Activated CD8-positive, alpha-beta memory T cell treated with anti-CD3 and anti-CD28 coated beads, Interleukin-2, amount 50 U/mL, for 1 hour (primary cell): ENCODE data around the gene BRIP1.
"Not testable (repeated sequence)": the region's sequence is repeated elsewhere in the genome, so short reads cannot be mapped to it uniquely, and the experiment has no call there.

Experiments used
- DNase-seq: peaks from one replicate; pipeline ENCODE4 v3.0.0-alpha.2; 2020; ENCODE audit errors: extremely low read depth

Gene BRIP1

DNA sequence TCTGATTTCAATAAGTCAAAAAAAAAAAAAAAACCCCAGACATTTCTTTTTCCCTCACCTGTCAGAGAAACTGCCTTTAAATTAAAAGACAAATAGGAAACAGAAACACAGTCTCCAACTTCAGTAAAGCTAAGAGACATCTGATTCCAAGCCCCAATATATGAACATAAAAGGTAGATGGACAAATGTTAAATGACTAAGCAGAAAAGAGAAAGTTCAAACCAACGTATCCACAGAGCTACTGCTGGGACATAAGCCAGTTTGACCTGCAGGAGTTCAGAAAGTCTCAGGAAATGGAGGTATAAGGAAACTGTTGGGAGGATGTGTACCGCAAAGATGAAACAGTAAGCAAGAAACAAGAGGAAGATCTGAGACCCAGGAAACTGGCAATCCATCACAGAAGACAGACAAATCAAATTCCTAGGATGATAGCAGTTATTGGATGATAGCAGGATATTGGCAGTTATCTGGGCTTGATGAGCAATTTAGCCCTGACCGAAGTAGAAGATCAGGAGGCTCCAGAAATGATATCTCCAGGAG lies 135.0 kb downstream of the BRIP1 start:
- no peak for DNase-seq

DNA sequence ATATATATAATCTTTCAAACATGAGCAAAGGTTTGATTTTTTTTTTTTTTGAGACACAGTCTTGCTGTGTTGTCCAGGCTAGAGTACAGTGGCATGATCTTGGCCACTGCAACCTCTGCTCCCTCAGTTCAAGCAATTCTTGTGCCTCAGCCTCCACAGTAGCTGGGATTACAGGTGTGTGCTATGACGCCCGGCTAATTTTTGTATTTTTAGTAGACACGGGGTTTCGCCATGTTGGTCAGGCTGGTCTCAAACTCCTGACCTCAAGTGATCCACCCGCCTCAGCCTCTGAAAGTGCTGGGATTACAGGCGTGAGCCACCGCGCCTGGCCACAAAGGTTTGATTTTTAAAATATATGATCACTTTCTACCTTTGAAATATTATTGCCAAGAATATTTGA lies 135.5 kb downstream of the BRIP1 start:
- DNase-seq = not testable (repeated sequence)

DNA sequence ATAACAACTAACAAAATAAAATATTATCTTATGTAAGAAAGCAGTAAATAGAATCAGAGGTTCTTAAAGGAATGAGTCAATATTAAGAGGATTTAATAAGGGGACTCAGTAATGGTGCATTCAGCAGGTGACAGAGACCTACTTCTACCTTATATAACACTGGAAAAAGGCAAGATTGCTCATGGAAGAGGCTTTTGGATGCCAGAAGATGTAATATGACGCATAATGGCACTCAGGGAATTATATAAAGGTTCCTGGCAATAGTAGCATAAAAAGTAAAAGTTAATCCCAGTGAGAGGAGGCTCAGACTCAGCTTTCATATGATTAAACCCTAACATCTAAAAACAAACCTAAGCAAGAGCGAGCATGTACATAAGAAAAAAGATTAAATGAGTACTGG lies 136.4 kb downstream of the BRIP1 start:
- DNase-seq = no peak

DNA sequence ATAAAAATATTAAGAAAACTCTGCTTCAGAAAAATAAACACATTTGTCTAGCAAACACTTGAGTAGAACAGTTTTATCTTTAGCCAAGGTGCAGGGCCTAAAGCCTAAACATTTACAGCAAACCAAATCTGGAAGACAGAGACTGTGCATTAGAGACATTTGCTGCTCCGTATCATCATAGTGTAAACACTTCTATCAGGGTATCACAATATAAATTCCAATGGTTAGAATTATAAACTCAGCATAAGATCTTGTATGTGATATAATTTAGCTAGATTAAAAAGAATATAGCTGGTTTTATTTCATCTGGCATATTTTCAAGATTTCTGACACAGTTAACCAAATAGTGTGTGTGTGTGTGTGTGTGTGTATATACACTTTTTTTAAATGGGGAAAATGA lies 138.6 kb downstream of the BRIP1 start:
- DNase-seq = no peak

DNA sequence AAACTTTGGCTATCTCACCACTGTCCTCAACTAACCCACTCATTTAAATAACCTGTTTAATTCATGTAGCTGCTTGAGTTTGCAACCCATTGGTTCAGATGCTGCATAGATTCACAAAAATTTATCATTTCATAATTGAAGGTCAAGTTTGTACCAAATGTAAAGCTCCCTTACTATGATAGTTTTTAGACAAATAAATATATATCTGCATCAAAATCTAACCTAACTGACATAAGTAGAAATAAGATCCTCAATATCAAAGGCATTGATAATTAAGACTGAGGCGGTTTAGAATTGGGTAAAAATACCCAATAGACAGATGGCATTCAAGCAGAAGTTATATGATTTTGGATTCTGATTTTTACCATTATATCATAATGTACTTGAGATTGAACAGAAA lies 139.4 kb downstream of the BRIP1 start:
- DNase-seq = no peak

DNA sequence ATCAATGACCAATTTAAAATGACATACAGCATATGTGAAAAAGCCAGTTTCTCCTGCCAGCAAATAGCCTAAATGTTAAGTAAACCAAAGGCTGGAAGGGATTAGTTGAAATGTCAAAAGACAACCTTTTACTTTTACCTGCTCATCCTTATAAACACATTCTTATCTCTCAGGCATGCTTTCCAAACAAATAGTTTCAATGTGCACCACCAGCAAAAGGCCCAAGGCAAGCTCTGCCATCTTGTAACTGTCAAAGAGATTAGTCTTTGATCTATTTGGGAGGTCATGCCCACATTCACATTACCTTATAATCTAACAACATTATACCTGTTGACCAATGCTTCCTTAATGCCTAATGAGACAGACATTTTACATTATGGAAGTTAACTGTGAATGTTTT lies 140.1 kb downstream of the BRIP1 start:
- no peak for DNase-seq

DNA sequence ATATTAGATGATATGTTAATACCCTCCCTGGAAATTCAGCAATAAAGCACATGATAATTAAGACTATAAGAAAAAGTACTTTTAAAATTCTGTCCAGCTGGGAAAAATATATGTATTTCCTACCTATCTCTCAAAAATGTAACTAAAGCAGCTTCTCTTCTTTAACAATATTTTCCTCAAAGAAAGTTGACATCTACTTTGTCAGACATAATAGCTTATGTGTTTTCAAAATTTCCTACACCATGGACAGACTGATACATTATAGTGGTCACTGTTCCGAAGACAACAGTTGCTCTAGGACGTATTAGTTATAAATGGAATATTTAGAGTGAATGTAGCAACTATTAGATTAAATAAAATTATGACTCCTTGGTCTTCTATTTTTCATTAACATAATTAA lies 140.9 kb downstream of the BRIP1 start:
- DNase-seq = no peak

DNA sequence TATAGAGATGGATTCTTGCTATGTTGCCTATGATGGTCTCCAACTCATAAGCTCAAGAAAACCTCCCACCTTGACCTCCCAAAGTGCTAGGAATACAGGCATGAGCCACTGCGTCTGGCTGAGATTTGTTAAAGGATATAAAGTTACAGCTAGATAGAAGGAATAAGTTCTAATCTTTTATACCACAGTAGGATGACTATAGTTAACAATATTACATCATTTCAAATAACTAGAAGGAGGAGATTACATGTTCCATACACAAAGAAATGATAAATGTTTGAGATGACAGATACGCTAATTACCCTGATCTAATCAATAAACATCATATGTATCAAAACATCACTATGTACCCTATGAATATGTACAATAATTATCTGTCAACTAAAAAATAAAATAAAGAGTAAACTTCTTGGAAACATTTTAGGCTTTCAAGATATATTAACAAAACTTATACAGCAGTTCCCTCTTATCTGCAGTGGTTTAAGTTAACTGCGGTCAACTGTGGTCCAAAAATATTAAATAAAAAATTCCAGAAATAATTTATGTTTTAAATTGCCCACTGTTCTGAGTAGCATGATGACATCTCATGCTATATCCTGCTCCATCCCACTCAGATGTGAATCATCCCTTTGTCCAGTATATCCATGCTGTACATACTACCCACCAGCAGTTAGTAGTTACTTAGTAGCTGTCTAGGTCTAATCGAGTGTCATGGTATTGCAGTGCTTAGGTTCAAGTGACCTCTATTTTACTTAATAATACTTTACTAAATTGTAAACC lies 143.1 kb downstream of the BRIP1 start:
- DNase-seq = no peak

DNA sequence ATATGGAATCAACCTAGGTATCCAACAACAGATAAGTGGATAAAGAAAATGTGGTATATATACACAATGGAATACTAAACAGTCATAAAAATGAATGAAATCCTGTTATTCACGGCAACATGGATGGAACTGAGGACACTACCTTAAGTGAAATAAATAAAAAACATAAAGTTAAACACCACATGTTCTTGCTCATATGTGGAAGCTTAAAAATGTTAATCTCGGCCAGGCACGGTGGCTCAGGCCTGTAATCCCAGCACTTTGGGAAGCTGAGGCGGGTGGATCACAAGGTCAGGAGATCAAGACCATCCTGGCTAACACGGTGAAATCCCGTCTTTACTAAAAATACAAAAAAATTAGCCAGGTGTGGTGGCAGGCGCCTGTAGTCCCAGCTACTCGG lies 144.1 kb downstream of the BRIP1 start:
- DNase-seq = not testable (repeated sequence)

DNA sequence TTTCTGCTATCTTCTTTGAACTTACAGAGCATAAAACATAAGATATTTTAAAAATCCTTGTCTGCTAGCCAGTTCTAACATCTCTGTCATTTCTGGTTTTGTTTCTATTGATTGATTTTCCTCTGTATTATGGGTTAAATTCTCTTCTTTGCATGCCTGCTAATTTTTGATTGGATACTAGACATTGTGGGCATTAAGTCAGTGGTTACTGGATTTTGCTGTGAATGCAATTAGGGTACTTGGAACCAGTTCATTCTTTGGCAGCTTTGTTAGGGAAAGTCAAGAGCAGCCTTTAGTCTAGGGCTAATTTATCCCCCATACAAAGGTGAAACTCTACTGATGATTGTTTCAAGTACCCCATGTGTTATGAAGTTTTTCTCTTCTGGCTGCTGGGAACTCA lies 145.3 kb downstream of the BRIP1 start:
- DNase-seq = no peak

DNA sequence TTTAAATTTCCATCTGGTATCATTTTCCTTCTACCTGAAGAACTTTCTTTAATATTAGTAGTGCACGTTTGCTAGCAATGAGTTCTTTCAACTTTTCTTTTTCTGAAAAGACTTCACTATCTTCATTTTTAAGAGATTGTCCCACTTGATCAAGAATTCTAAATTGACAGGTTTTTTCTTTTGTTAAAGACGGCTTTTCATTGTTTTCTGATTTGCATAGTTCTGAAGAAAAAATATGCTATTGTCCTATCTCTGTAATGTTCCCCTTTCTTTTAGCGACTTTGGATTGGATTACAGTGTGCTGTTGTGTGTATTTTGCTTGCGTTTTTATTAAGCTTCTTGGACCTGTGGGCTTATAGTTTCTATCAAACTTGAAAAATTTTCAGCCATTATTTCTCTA lies 146.0 kb downstream of the BRIP1 start:
- DNase-seq = no peak

DNA sequence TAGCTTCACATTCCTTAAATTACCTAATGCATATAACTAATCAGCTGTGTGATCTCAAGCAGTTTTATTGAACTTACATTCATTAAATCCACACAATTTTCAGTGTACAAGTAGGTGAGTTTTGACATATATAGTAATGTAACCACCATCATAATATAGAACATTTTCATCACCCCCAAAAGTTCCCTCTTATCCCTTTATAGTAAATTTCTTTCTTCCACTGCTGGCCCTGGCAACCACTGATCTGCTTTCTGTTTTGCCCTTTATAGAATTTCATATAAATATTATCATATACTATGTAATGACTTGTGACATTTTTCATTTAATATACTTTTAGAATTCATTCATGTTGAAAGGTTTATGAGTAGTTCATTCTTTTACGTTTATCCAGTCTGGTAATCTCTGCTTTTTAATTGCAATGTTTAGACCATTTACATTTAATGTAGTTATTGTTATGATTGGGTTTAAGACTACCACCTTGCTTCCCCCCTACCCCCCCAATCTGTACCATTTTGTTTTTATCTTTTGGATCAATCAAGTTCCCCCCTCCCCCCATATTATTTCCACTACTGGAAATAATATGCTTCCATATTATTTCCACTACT lies 147.0 kb downstream of the BRIP1 start:
- no peak for DNase-seq

DNA sequence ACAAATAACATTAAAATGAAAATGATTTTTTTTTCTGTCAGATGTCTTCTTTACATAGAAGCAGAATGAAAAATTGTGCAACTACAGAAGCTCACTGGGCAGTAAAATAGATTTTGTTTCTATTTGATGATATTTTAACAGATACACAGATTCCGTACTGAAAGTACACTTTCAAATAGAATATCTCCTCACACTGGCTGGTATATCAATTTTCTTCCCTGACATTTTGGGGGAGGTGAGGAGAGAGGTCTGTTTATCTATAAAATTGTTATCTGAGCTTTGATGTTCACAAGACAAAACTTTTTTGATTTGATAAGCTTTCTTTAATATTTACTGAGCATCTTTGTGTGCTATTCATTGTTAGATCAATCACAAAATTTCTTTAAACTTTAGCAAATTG lies 148.0 kb downstream of the BRIP1 start:
- DNase-seq = no peak

DNA sequence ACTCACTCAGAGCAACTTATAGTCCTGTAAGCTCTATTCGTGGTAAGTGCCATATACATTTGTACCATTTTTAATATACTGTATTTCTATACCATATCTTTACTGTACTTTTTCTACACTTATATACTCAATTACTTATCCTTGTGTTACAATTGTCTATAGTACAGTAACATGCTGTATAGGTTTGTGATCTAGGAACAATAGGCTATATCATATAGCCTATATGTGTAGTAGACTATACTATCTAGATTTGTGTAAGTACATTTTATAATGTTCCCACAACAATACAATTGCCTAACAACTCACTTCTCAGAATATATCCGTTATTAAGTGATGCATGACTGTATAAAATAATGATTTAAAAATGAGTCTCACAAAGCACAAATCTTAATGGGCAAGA lies 149.0 kb downstream of the BRIP1 start:
- no peak for DNase-seq

DNA sequence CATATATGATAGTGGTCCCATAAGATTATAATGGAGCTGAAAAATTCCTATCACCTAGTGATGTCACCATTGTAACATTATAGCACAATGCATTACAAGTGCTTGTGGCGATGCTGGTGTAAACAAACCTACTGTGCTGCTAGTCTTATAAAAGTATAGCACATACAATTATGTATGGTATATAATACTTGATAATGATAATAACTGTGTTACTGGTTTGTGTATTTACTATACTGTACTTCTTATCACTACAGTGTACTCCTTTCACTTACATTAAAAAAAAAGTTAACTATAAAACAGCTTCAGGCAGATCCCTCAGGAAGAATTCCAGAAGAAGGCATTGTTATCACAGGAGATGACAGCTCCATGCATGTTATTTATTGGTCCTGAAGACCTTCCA lies 150.3 kb downstream of the BRIP1 start:
- DNase-seq = no peak

DNA sequence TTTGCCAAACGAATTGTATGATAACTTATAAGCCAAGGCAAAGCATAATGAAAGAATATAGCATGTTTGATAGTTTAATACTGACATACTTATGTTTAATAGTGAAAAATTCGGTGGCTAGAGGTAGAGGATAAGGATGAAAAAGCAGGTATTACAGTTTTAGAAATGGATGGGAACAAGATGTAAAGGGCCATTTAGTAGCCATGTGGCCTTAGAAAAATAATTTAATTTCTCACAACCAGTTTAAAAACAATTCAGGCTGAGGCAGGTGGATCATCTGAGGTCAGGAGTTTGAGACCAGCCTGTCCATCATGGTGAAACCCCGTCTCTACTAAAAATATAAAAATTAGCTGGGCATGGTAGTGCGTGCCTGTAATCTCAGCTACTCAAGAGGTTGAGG lies 152.8 kb downstream of the BRIP1 start:
- no peak for DNase-seq

DNA sequence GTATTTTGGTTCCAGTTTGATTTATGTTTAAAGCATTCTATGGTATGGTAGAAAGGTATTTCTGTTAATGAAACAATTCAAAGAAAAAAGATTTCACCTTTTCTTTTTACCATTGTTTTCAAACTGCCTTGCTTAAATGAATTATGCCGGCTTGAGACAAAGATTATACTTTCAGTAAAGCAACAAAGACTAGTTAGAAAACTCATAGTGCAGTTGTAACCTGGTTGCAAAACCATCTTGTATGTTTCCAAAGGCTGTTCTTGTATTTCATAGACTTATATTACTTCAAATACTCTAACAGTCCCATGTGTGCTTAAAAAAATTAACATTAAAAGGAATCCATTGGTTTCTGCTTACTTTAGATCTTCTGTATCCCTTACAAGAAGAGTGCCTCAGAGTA lies 153.8 kb downstream of the BRIP1 start:
- no peak for DNase-seq

DNA sequence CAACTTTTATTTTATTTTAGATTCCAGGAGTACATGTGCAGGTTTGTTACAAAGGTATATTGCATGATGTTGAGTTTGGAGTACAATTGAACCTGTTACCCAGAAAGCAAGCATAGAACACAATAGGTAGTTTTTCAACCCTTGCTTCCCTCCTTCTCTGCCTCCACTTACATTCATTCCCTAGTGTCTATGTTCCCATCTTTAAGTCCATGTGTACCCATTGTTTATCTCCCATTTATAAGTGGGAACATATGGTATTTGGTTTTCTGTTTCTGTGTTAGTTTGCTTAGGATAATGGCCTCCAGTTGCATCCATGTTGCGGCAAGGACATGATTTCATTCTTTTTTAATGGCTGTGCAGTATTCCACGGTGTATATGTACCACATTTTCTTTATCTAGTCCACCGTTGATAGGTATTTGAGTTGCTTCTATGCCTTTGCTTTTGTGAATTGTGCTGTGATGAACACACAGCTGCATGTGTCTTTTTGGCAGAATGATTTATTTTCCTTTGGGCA lies 158.3 kb downstream of the BRIP1 start:
- DNase-seq = no peak

DNA sequence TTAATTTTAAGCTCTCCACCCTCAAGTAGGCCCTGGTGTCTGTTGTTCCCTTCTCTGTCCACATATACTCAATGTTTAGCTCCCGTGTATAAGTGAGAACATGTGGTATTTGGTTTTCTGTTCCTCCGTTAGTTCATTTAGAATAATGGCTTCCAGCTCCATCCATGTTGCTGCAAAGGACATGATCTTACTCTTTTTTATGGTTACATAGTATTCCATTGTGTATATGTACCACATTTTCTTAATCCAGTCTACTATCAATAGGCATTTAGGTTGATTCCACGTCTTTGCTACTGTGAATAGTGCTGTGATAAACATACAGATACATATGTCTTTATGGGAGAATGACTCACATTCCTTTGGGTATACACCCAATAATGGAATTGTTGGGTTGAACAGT lies 160.9 kb downstream of the BRIP1 start:
- DNase-seq = no peak

DNA sequence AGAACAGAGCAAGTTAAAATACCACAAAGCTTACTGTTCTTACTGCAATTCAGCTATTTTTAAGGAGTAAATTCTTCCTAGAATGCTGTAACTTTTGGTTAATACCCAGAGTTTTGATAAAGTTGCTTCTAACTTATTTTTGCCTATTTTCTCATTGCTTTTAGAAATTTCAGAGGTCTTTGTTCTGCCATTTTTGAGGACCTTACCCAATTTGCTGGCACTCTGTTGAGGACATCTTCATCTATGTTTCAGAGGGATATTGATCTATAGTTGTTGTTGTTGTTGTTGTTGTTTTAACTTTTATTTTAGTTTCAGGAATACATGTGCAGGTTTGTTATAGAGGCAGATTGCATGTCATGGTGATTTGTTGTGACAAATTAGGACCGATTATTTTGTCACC lies 161.3 kb downstream of the BRIP1 start:
- no peak for DNase-seq

DNA sequence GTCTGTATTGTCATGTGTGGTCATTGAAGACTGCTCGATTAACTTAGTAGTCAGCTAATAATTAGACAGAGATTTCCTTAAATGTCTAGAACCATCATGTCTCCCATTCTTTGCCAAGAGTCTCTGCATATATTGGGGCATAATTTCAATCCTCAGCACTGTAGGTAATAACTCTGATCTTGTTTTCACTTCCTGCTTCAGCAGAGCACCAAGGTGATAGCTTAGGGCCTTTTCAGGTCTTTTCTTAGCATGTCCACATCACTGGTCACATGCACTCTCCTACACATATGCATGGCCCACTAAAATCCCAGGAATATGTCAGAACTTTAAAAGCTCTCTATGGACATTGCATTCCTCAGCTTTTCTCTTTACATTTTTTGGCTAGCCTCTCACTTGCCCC lies 162.0 kb downstream of the BRIP1 start:
- no peak for DNase-seq

DNA sequence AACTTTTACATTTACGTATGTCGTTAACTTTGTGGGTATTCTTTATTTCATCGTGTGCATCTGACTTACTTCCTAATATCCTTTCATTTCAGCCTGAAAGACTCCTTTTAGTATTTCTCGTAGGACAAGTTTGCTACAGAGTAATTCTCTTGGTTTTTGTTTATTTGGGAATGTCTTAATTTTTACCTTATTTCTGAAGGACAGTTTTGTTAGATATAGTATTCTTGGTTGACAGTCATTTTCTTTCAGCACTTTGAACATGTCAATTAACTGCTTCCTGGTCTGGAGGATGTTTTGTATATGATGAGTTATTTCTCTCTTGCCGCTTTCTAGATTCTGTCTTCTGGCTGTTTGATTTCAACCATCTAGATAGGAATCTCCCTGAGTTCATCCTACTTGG lies 163.1 kb downstream of the BRIP1 start:
- no peak for DNase-seq

DNA sequence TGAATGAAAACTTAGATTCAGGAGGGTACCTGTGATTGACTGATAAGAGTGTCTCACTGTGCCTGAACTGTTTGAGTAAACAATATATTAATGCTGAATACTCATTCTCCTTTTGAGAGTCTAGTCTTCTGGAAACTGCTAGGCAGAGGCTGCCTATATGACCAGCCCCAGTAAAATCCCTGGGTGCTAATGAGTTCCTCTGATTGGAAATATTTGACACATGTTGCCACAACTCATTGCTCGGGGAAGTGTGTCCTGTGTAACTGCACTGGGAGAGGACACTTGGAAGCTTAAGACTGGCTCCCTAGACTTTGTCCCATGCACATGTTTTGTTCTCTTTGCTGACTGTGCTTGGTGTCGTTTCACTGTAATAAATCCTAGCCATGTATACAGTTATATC lies 163.6 kb downstream of the BRIP1 start:
- DNase-seq = no peak
